HepG2 (cell line): ENCODE data around the gene TMEM87B. TPM values are rescaled to one million over a fixed set of nuclear protein-coding genes. Genes with fewer than 3 reads are reported as not detected.

Experiments used
- ATF3 ChIP-seq: sonication (generic); formaldehyde crosslinking; IDR thresholded peaks from 2 replicates; pipeline ENCODE4 v1.4.0; 2020; ENCODE audit warnings: missing genetic modification reagents
- DNMT1 ChIP-seq: sonication (generic); formaldehyde crosslinking; IDR thresholded peaks from 2 replicates; pipeline ENCODE4 v1.5.1; 2020; ENCODE audit warnings: mild to moderate bottlenecking, missing genetic modification reagents
- ETS1 ChIP-seq: sonication (generic); formaldehyde crosslinking; IDR thresholded peaks from 2 replicates; pipeline ENCODE4 v1.4.0; 2020; ENCODE audit warnings: missing genetic modification reagents
- GMEB2 ChIP-seq: IDR thresholded peaks from 2 replicates; pipeline ENCODE4 v1.6.1; 2016; ENCODE audit warnings: missing biosample characterization, missing genetic modification reagents, low read depth
- MAFF ChIP-seq: IDR thresholded peaks from 2 replicates; pipeline ENCODE4 v1.6.1; 2011; ENCODE audit warnings: low read depth, low read length, improper control_type of control experiment
- MEIS1 ChIP-seq: sonication (generic); formaldehyde crosslinking; IDR thresholded peaks from 2 replicates; pipeline ENCODE4 v1.9.0; 2021; ENCODE audit warnings: mild to moderate bottlenecking, missing genetic modification reagents, moderate library complexity, borderline replicate concordance
- SALL1 ChIP-seq: sonication (generic); formaldehyde crosslinking; IDR thresholded peaks from 2 replicates; pipeline ENCODE4 v1.8.0; 2022; ENCODE audit warnings: mild to moderate bottlenecking, missing genetic modification reagents
- TBL1XR1 ChIP-seq: fragments of 150-350 bp; IDR thresholded peaks from 2 replicates; pipeline ENCODE4 v1.6.1; 2014; ENCODE audit warnings: borderline replicate concordance, low read length; ENCODE audit not compliant: partially characterized antibody
- ZBED4 ChIP-seq: sonication (generic); formaldehyde crosslinking; IDR thresholded peaks from 2 replicates; pipeline ENCODE4 v1.4.0; 2020; ENCODE audit warnings: missing genetic modification reagents, borderline replicate concordance
- ZBTB34 ChIP-seq: sonication (generic); formaldehyde crosslinking; IDR thresholded peaks from 2 replicates; pipeline ENCODE4 v1.8.0; 2022; ENCODE audit warnings: mild to moderate bottlenecking, missing genetic modification reagents
- ZNF275 ChIP-seq: sonication (generic); formaldehyde crosslinking; IDR thresholded peaks from 2 replicates; pipeline ENCODE4 v1.8.0; 2022; ENCODE audit warnings: missing genetic modification reagents, mild to moderate bottlenecking, inconsistent platforms, borderline replicate concordance
- ZNF30 ChIP-seq: sonication (generic); formaldehyde crosslinking; IDR thresholded peaks from 2 replicates; pipeline ENCODE4 v1.5.0; 2020; ENCODE audit warnings: mild to moderate bottlenecking, missing genetic modification reagents
- ZNF343 ChIP-seq: sonication (generic); formaldehyde crosslinking; IDR thresholded peaks from 2 replicates; pipeline ENCODE4 v1.4.0; 2020; ENCODE audit warnings: mild to moderate bottlenecking, missing genetic modification reagents
- ZNF383 ChIP-seq: sonication (generic); formaldehyde crosslinking; IDR thresholded peaks from 2 replicates; pipeline ENCODE4 v1.4.0; 2020; ENCODE audit warnings: missing genetic modification reagents, mild to moderate bottlenecking, borderline replicate concordance
- ZNF451 ChIP-seq: sonication (generic); formaldehyde crosslinking; IDR thresholded peaks from 2 replicates; pipeline ENCODE4 v1.5.0; 2020; ENCODE audit warnings: mild to moderate bottlenecking, missing genetic modification reagents
- ZNF510 ChIP-seq: sonication (generic); formaldehyde crosslinking; IDR thresholded peaks from 2 replicates; pipeline ENCODE4 v1.4.0; 2020; ENCODE audit warnings: low read depth, mild to moderate bottlenecking, missing genetic modification reagents
- ZNF562 ChIP-seq: sonication (generic); formaldehyde crosslinking; IDR thresholded peaks from 2 replicates; pipeline ENCODE4 v1.8.0; 2022; ENCODE audit warnings: missing genetic modification reagents, borderline replicate concordance
- ZNF766 ChIP-seq: sonication (generic); formaldehyde crosslinking; IDR thresholded peaks from 2 replicates; pipeline ENCODE4 v1.5.0; 2020; ENCODE audit warnings: missing genetic modification reagents, borderline replicate concordance
- ZNF768 ChIP-seq: sonication (generic); formaldehyde crosslinking; IDR thresholded peaks from 2 replicates; pipeline ENCODE4 v1.4.0; 2020; ENCODE audit warnings: missing genetic modification reagents
- polyA plus RNA-seq, 8 experiments: library from polyadenylated mRNA; depleted of rRNA in 3 of 8; stranded (reverse) in 7 of 8; unstranded in 1 of 8; fragments of >200 nt; fragmentation: Illumina TruSeq in 4 of 8; extraction: Trizol in 4 of 8; gene quantifications; 2 replicates each; pipeline versions ENCODE4 v1.2.1 to v1.2.3, GENCODE V29; 2011 to 2016; ENCODE audit warnings: low read depth in 4 of 8, missing spikeins in 1 of 8, mixed read lengths in 1 of 8; ENCODE audit not compliant: insufficient read depth in 1 of 8
- total RNA-seq, 5 experiments: library from RNA; depleted of rRNA; stranded (reverse); fragments of >200 nt; fragmentation: Illumina TruSeq; extraction: Trizol; gene quantifications; 2 replicates each; pipeline ENCODE4 v1.2.3, GENCODE V29; 2016; ENCODE audit warnings: low read depth in 1 of 5

TMEM87B gene
- total and polyA plus RNA-seq, 2 of the 13 experiments (the other 11 are each of a cell fraction or from before 2014, with no cell fraction given): 15.1 to 16.2 TPM

- TF ChIP-seq ZNF451 (no peak), MEIS1 (CRISPR knock-in tag) (0 out of 2 replicates have a peak, but pooled peaks have one; percentile 46), SALL1 (CRISPR knock-in tag) (peak; percentile 23; the same call in 1 of the 2 replicates), GMEB2 (CRISPR knock-in tag) (no peak), ZNF562 (no peak), ZNF275 (CRISPR knock-in tag) (no peak), ZNF383 (CRISPR knock-in tag) (0 out of 2 replicates have a peak, but pooled peaks have one; percentile 57), ZNF768 (CRISPR knock-in tag) (0 out of 2 replicates have a peak, but pooled peaks have one; percentile 9), DNMT1 (CRISPR knock-in tag) (no peak), MAFF (no peak), ZNF766 (CRISPR knock-in tag) (no peak), ZNF510 (no peak), ZNF30 (CRISPR knock-in tag) (no peak), ATF3 (CRISPR knock-in tag) (0 out of 2 replicates have a peak, but pooled peaks have one; percentile 18), TBL1XR1 (no peak), ZBED4 (no peak), ETS1 (CRISPR knock-in tag) (no peak), ZNF343 (CRISPR knock-in tag) (no peak), ZBTB34 (CRISPR knock-in tag) (no peak)
Observed at GRCh38 chr2:112156152-112156986, 101.3 kb downstream of the TMEM87B start (continued).
